ENCODE measurements around the gene DHDDS. TPM values are rescaled to one million over a fixed set of nuclear protein-coding genes. Genes with fewer than 3 reads are reported as not detected.

The DHDDS gene
- total RNA-seq, 1 donor from 2014 or later, result 50.4 TPM

GRCh38 chr1:26389604-26390247, 42.4 kb upstream of the DHDDS start:
- Mint-ChIP-seq H3K9me3 (ENCODE audit: unreplicated experiment) (no peaks in the 10 kb centered on the region), H3K27me3 (ENCODE audit: unreplicated experiment) (no peaks in the 10 kb centered on the region), H3K4me1 (ENCODE audit: unreplicated experiment) (no peaks in the 10 kb centered on the region), H3K36me3 (ENCODE audit: unreplicated experiment) (no peaks in the 10 kb centered on the region), H3K27ac (ENCODE audit: unreplicated experiment) (no peak overlapping the region), H3K4me3 (ENCODE audit: unreplicated experiment) (no peak overlapping the region)
- DNase-seq (ENCODE audit: extremely low spot score, unreplicated experiment), result no peak
- TF ChIP-seq CTCF (IDR thresholded peaks at IDR 0.05), result no peak

- Mint-ChIP-seq H3K36me3 (ENCODE audit: unreplicated experiment) (no peaks in the 10 kb centered on the region), H3K4me1 (ENCODE audit: unreplicated experiment) (no peaks in the 10 kb centered on the region), H3K4me3 (ENCODE audit: unreplicated experiment) (no peak overlapping the region), H3K27me3 (ENCODE audit: unreplicated experiment) (no peaks in the 10 kb centered on the region), H3K27ac (ENCODE audit: unreplicated experiment) (no peak overlapping the region), H3K9me3 (ENCODE audit: unreplicated experiment) (no peaks in the 10 kb centered on the region)
- DNase-seq (ENCODE audit: extremely low spot score, unreplicated experiment), result no peak
- peak; percentile 58 for TF ChIP-seq CTCF (IDR thresholded peaks at IDR 0.05)
Measured at GRCh38 chr1:26391450-26391849, 40.7 kb upstream of the DHDDS start.

GRCh38 chr1:26395754-26396153, 36.4 kb upstream of the DHDDS start:
- Mint-ChIP-seq H3K36me3 (ENCODE audit: unreplicated experiment) (no peaks in the 10 kb centered on the region), H3K27ac (ENCODE audit: unreplicated experiment) (no peak overlapping the region), H3K4me1 (ENCODE audit: unreplicated experiment) (no peaks in the 10 kb centered on the region), H3K4me3 (ENCODE audit: unreplicated experiment) (no peak overlapping the region), H3K27me3 (ENCODE audit: unreplicated experiment) (no peaks in the 10 kb centered on the region), H3K9me3 (ENCODE audit: unreplicated experiment) (no peaks in the 10 kb centered on the region)
- DNase-seq (ENCODE audit: extremely low spot score, unreplicated experiment), result no peak
- no peak for TF ChIP-seq CTCF (IDR thresholded peaks at IDR 0.05)

- Mint-ChIP-seq H3K36me3 (ENCODE audit: unreplicated experiment) (no peaks in the 10 kb centered on the region), H3K27me3 (ENCODE audit: unreplicated experiment) (peaks cover 3% of the 10 kb centered on the region), H3K27ac (ENCODE audit: unreplicated experiment) (no peak overlapping the region), H3K4me3 (ENCODE audit: unreplicated experiment) (no peak overlapping the region), H3K9me3 (ENCODE audit: unreplicated experiment) (no peaks in the 10 kb centered on the region), H3K4me1 (ENCODE audit: unreplicated experiment) (no peaks in the 10 kb centered on the region)
- DNase-seq (ENCODE audit: extremely low spot score, unreplicated experiment), result no peak
- no peak for TF ChIP-seq CTCF (IDR thresholded peaks at IDR 0.05)
Measured at GRCh38 chr1:26399034-26399433, 33.1 kb upstream of the DHDDS start.

GRCh38 chr1:26401891-26402290, 30.2 kb upstream of the DHDDS start:
- Mint-ChIP-seq H3K4me3 (ENCODE audit: unreplicated experiment) (no peak overlapping the region), H3K27me3 (ENCODE audit: unreplicated experiment) (peaks cover 3% of the 10 kb centered on the region), H3K4me1 (ENCODE audit: unreplicated experiment) (peaks cover 3% of the 10 kb centered on the region), H3K9me3 (ENCODE audit: unreplicated experiment) (no peaks in the 10 kb centered on the region), H3K27ac (ENCODE audit: unreplicated experiment) (no peak overlapping the region), H3K36me3 (ENCODE audit: unreplicated experiment) (no peaks in the 10 kb centered on the region)
- no peak for DNase-seq (ENCODE audit: extremely low spot score, unreplicated experiment)
- TF ChIP-seq CTCF (IDR thresholded peaks at IDR 0.05), result no peak
